LNCaP clone FGC (cell line): ENCODE results near the gene TNS1.

Source experiments
- DNase-seq: peaks from one replicate; pipeline ENCODE4 v3.0.0-alpha.2; 2011; ENCODE audit warnings: low read depth
- H3K4me3 ChIP-seq: 2 replicates; pipeline ENCODE4 v1.5.1; 2011; ENCODE audit warnings: mild to moderate bottlenecking, low read depth, low read length, control low read depth
- CTCF ChIP-seq: IDR thresholded peaks from 2 replicates; pipeline ENCODE4 v1.5.1; 2012; ENCODE audit warnings: mild to moderate bottlenecking; ENCODE audit not compliant: control insufficient read depth, insufficient read depth; ENCODE audit errors: extremely low read depth

TNS1 gene

GRCh38 chr2:217945530-217945929 lies 57.3 kb downstream of the TNS1 start:
- TF ChIP-seq CTCF: no peak
- no peak overlapping the region for H3K4me3 ChIP-seq
- no peak for DNase-seq

- no peak for TF ChIP-seq CTCF
- no peak for DNase-seq
- no peak overlapping the region for H3K4me3 ChIP-seq
Observed at GRCh38 chr2:217944923-217945322, 57.9 kb downstream of the TNS1 start.

- no peak overlapping the region for H3K4me3 ChIP-seq
- TF ChIP-seq CTCF: no peak
- DNase-seq: no peak
Observed at GRCh38 chr2:217944366-217944765, 58.4 kb downstream of the TNS1 start.

- DNase-seq: no peak
Observed at GRCh38 chr2:217943446-217944321, 59.1 kb downstream of the TNS1 start.

GRCh38 chr2:217942731-217943335 lies 60.0 kb downstream of the TNS1 start:
- no peak for TF ChIP-seq CTCF
- no peak overlapping the region for H3K4me3 ChIP-seq
- DNase-seq: no peak

More at GRCh38 chr2:217943446-217944321, 59.1 kb downstream of the TNS1 start:
- no peak for TF ChIP-seq CTCF
- no peak overlapping the region for H3K4me3 ChIP-seq

- H3K4me3 ChIP-seq: no peak overlapping the region
- TF ChIP-seq CTCF: no peak
- DNase-seq: no peak
Observed at GRCh38 chr2:217941886-217942728, 60.7 kb downstream of the TNS1 start.
